ENCODE results near the gene ACOT11. TPM values are rescaled to one million over a fixed set of nuclear protein-coding genes. Genes with fewer than 3 reads are reported as not detected.

The ACOT11 gene
- total RNA-seq, 1 experiment from 2014 or later = 0.07 TPM

GRCh38 chr1:54559771-54560231 is 11.8 kb downstream of the ACOT11 start:
- no peak for DNase-seq (ENCODE audit: extremely low read depth, low read depth)

- DNase-seq (ENCODE audit: extremely low read depth, low read depth) = no peak
Observed at GRCh38 chr1:54564312-54565112, 16.5 kb downstream of the ACOT11 start.

- no peak for DNase-seq (ENCODE audit: extremely low read depth, low read depth)
Observed at GRCh38 chr1:54565113-54565501, 17.1 kb downstream of the ACOT11 start.

GRCh38 chr1:54566438-54567141 is 18.6 kb downstream of the ACOT11 start:
- DNase-seq (ENCODE audit: extremely low read depth, low read depth) = no peak

- no peak for DNase-seq (ENCODE audit: extremely low read depth, low read depth)
Observed at GRCh38 chr1:54567961-54568360, 19.9 kb downstream of the ACOT11 start.

- no peak for DNase-seq (ENCODE audit: extremely low read depth, low read depth)
Observed at GRCh38 chr1:54569339-54569738, 21.3 kb downstream of the ACOT11 start.

GRCh38 chr1:54570161-54570560 is 22.1 kb downstream of the ACOT11 start:
- no peak for DNase-seq (ENCODE audit: extremely low read depth, low read depth)

GRCh38 chr1:54571326-54571725 is 23.3 kb downstream of the ACOT11 start:
- DNase-seq (ENCODE audit: extremely low read depth, low read depth) = no peak

- no peak for DNase-seq (ENCODE audit: extremely low read depth, low read depth)
Observed at GRCh38 chr1:54571803-54572541, 23.9 kb downstream of the ACOT11 start.

- no peak for DNase-seq (ENCODE audit: extremely low read depth, low read depth)
Observed at GRCh38 chr1:54572542-54572850, 24.5 kb downstream of the ACOT11 start.

GRCh38 chr1:54574158-54574778 is 26.2 kb downstream of the ACOT11 start:
- DNase-seq (ENCODE audit: extremely low read depth, low read depth) = no peak

- no peak for DNase-seq (ENCODE audit: extremely low read depth, low read depth)
Observed at GRCh38 chr1:54575161-54575560, 27.1 kb downstream of the ACOT11 start.

- no peak for DNase-seq (ENCODE audit: extremely low read depth, low read depth)
Observed at GRCh38 chr1:54575605-54576290, 27.7 kb downstream of the ACOT11 start.

- DNase-seq (ENCODE audit: extremely low read depth, low read depth) = no peak
Observed at GRCh38 chr1:54577612-54578011, 29.6 kb downstream of the ACOT11 start.

- DNase-seq (ENCODE audit: extremely low read depth, low read depth) = no peak
Observed at GRCh38 chr1:54579337-54579781, 31.3 kb downstream of the ACOT11 start.

- no peak for DNase-seq (ENCODE audit: extremely low read depth, low read depth)
Observed at GRCh38 chr1:54580856-54581550, 33.0 kb downstream of the ACOT11 start.

- no peak for DNase-seq (ENCODE audit: extremely low read depth, low read depth)
Observed at GRCh38 chr1:54581621-54582035, 33.6 kb downstream of the ACOT11 start.

- DNase-seq (ENCODE audit: extremely low read depth, low read depth) = no peak
Observed at GRCh38 chr1:54582566-54583306, 34.7 kb downstream of the ACOT11 start.

- no peak for DNase-seq (ENCODE audit: extremely low read depth, low read depth)
Observed at GRCh38 chr1:54583307-54583686, 35.3 kb downstream of the ACOT11 start.
